ELR (cell line): ENCODE data around the gene WRAP73.
"Not testable (repeated sequence)": the region's sequence is repeated elsewhere in the genome, so short reads cannot be mapped to it uniquely, and the experiment has no call there.

ENCODE experiments used
- DNase-seq: peaks from one replicate; pipeline ENCODE4 v3.0.0-alpha.2; 2015; ENCODE audit warnings: low read depth

WRAP73 gene

GRCh38 chr1:3630161-3630611 lies 19.7 kb downstream of the WRAP73 start:
- no peak for DNase-seq

- no peak for DNase-seq
Measured at GRCh38 chr1:3629561-3630160, 20.2 kb downstream of the WRAP73 start.

- no peak for DNase-seq
Measured at GRCh38 chr1:3628445-3628844, 21.5 kb downstream of the WRAP73 start.

- no peak for DNase-seq
Measured at GRCh38 chr1:3627515-3628253, 22.2 kb downstream of the WRAP73 start.

GRCh38 chr1:3626025-3626424 lies 23.9 kb downstream of the WRAP73 start:
- DNase-seq, result no peak

GRCh38 chr1:3625151-3625907 lies 24.6 kb downstream of the WRAP73 start:
- DNase-seq, result peak; percentile 36

- DNase-seq, result peak; percentile 96
Measured at GRCh38 chr1:3624200-3625136, 25.4 kb downstream of the WRAP73 start, which contains the start of gene TPRG1L. Gene TPRG1L (plus strand): TSS chr1:3625015. CDS start chr1:3625073, 58 bp downstream.

- peak; percentile 15 for DNase-seq
Measured at GRCh38 chr1:3623441-3624199, 26.3 kb downstream of the WRAP73 start.

- not testable (repeated sequence) for DNase-seq
Measured at GRCh38 chr1:3622102-3622501, 27.8 kb downstream of the WRAP73 start.

- peak; percentile 51 for DNase-seq
Measured at GRCh38 chr1:3621151-3621671, 28.7 kb downstream of the WRAP73 start.

- no peak for DNase-seq
Measured at GRCh38 chr1:3620708-3621107, 29.2 kb downstream of the WRAP73 start.

GRCh38 chr1:3618881-3619671 lies 30.8 kb downstream of the WRAP73 start:
- DNase-seq, result peak; percentile 77

- no peak for DNase-seq
Measured at GRCh38 chr1:3618531-3618880, 31.4 kb downstream of the WRAP73 start.

- no peak for DNase-seq
Measured at GRCh38 chr1:3617806-3618345, 32.0 kb downstream of the WRAP73 start.

- no peak for DNase-seq
Measured at GRCh38 chr1:3616861-3617260, 33.0 kb downstream of the WRAP73 start.

GRCh38 chr1:3614755-3615742 lies 34.9 kb downstream of the WRAP73 start:
- DNase-seq, result peak; percentile 47

GRCh38 chr1:3612123-3612522 lies 37.8 kb downstream of the WRAP73 start:
- DNase-seq, result no peak
